HepG2 (cell line): ENCODE data around the gene MTX1. TPM values are rescaled to one million over a fixed set of nuclear protein-coding genes. Genes with fewer than 3 reads are reported as not detected.

ENCODE experiments used
- HOXA7 ChIP-seq: sonication (generic); formaldehyde crosslinking; IDR thresholded peaks from 2 replicates; pipeline ENCODE4 v1.8.1; 2022; ENCODE audit warnings: mild to moderate bottlenecking, missing genetic modification reagents, moderate library complexity
- MIER2 ChIP-seq: IDR thresholded peaks from 2 replicates; pipeline ENCODE4 v1.6.1; 2016; ENCODE audit warnings: missing biosample characterization, missing genetic modification reagents
- NFKB2 ChIP-seq: sonication (generic); formaldehyde crosslinking; IDR thresholded peaks from 2 replicates; pipeline ENCODE4 v1.4.0; 2020; ENCODE audit warnings: missing genetic modification reagents, borderline replicate concordance
- PHF21A ChIP-seq: sonication (generic); formaldehyde crosslinking; IDR thresholded peaks from 2 replicates; pipeline ENCODE4 v1.5.0; 2020; ENCODE audit warnings: mild to moderate bottlenecking, missing genetic modification reagents
- TBX3 ChIP-seq: fragments of 450-650 bp; IDR thresholded peaks from 2 replicates; pipeline ENCODE4 v1.6.1; 2017; ENCODE audit warnings: antibody characterized with exemption, mild to moderate bottlenecking, inconsistent platforms, borderline replicate concordance
- ZNF382 ChIP-seq: sonication (generic); formaldehyde crosslinking; IDR thresholded peaks from 2 replicates; pipeline ENCODE4 v1.5.0; 2020; ENCODE audit warnings: missing genetic modification reagents, mild to moderate bottlenecking, borderline replicate concordance
- ZNF530 ChIP-seq: sonication (generic); formaldehyde crosslinking; IDR thresholded peaks from 2 replicates; pipeline ENCODE4 v1.5.0; 2020; ENCODE audit warnings: low read depth, mild to moderate bottlenecking, missing genetic modification reagents
- ZNF672 ChIP-seq: sonication (generic); formaldehyde crosslinking; IDR thresholded peaks from 2 replicates; pipeline ENCODE4 v1.8.1; 2022; ENCODE audit warnings: missing genetic modification reagents
- polyA plus RNA-seq, 8 experiments: library from polyadenylated mRNA; depleted of rRNA in 3 of 8; stranded (reverse) in 7 of 8; unstranded in 1 of 8; fragments of >200 nt; fragmentation: Illumina TruSeq in 4 of 8; extraction: Trizol in 4 of 8; gene quantifications; 2 replicates each; pipeline versions ENCODE4 v1.2.1 to v1.2.3, GENCODE V29; 2011 to 2016; ENCODE audit warnings: low read depth in 4 of 8, missing spikeins in 1 of 8, mixed read lengths in 1 of 8; ENCODE audit not compliant: insufficient read depth in 1 of 8
- total RNA-seq, 5 experiments: library from RNA; depleted of rRNA; stranded (reverse); fragments of >200 nt; fragmentation: Illumina TruSeq; extraction: Trizol; gene quantifications; 2 replicates each; pipeline ENCODE4 v1.2.3, GENCODE V29; 2016; ENCODE audit warnings: low read depth in 1 of 5
- TF ChIP-seq, protein P1 (sequence below): sonication (generic); formaldehyde crosslinking; IDR thresholded peaks from 2 replicates; pipeline ENCODE4 v1.4.0; 2020; ENCODE audit warnings: low read depth, missing genetic modification reagents
- TF ChIP-seq, protein P2 (sequence below): sonication (generic); formaldehyde crosslinking; IDR thresholded peaks from 2 replicates; pipeline ENCODE4 v1.9.0; 2021; ENCODE audit warnings: missing genetic modification reagents, borderline replicate concordance
- TF ChIP-seq, protein P3 (sequence below): sonication (generic); formaldehyde crosslinking; IDR thresholded peaks from 2 replicates; pipeline ENCODE4 v1.8.0; 2022; ENCODE audit warnings: low read depth, missing genetic modification reagents
- TF ChIP-seq, protein P4 (sequence below): sonication (generic); formaldehyde crosslinking; IDR thresholded peaks from 2 replicates; pipeline ENCODE4 v1.4.0; 2020; ENCODE audit warnings: missing genetic modification reagents, borderline replicate concordance
- TF ChIP-seq, protein P5 (sequence below): sonication (generic); formaldehyde crosslinking; IDR thresholded peaks from 2 replicates; pipeline ENCODE4 v1.5.0; 2020; ENCODE audit warnings: missing genetic modification reagents, mild to moderate bottlenecking, borderline replicate concordance
- TF ChIP-seq, protein P6 (sequence below): sonication (generic); formaldehyde crosslinking; IDR thresholded peaks from 2 replicates; pipeline ENCODE4 v1.8.1; 2022; ENCODE audit warnings: mild to moderate bottlenecking, missing genetic modification reagents

MTX1 gene
- total and polyA plus RNA-seq, 2 of the 13 experiments (the other 11 are each of a cell fraction or from before 2014, with no cell fraction given): 64.5 to 72.6 TPM

DNA sequence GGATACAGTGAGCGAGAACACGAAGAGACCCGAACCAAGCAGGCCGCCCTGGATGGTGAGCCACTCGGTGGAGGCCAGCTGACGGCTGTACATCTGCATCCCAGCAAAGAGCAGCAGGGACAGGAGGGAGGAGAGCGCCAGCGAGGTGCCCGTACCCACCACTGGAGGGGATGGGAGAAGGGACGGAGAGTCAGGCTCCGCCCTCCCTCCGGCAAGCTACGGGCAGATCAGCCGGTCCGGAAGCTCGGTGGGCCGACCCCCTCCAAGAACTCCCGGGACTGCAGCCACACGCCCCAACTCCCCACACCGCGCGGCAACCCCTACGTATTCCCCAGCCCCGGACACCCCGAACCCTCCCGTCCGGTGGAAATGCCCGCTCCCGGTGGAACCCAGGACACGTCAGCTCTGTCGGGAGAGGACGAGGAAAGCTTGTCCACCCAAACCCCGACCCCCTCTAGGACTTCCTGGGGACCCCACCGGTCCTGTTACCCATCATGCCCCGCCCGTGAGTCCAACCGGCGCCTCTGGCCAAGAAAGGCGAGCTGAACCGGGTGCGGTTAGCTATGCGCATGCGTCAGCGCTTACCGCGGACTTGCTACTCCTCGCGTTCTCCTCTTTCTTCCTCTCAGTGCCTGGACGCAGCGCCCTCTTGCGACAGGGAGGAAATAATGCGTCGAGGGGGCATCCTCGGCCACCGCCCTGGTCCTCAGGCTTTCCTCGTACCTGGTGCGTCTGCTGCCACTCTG, 35.6 kb upstream of the MTX1 start, which contains the start of gene KRTCAP2 (continued):
- TF ChIP-seq, protein P1, sequence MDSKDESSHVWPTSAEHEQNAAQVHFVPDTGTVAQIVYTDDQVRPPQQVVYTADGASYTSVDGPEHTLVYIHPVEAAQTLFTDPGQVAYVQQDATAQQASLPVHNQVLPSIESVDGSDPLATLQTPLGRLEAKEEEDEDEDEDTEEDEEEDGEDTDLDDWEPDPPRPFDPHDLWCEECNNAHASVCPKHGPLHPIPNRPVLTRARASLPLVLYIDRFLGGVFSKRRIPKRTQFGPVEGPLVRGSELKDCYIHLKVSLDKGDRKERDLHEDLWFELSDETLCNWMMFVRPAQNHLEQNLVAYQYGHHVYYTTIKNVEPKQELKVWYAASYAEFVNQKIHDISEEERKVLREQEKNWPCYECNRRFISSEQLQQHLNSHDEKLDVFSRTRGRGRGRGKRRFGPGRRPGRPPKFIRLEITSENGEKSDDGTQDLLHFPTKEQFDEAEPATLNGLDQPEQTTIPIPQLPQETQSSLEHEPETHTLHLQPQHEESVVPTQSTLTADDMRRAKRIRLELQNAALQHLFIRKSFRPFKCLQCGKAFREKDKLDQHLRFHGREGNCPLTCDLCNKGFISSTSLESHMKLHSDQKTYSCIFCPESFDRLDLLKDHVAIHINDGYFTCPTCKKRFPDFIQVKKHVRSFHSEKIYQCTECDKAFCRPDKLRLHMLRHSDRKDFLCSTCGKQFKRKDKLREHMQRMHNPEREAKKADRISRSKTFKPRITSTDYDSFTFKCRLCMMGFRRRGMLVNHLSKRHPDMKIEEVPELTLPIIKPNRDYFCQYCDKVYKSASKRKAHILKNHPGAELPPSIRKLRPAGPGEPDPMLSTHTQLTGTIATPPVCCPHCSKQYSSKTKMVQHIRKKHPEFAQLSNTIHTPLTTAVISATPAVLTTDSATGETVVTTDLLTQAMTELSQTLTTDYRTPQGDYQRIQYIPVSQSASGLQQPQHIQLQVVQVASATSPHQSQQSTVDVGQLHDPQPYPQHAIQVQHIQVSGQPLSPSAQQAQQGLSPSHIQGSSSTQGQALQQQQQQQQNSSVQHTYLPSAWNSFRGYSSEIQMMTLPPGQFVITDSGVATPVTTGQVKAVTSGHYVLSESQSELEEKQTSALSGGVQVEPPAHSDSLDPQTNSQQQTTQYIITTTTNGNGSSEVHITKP (CRISPR knock-in tag): peak; percentile 58; the same call in 1 of the 2 replicates
- TF ChIP-seq PHF21A (no peak), TBX3 (no peak), HOXA7 (CRISPR knock-in tag) (no peak), MIER2 (CRISPR knock-in tag) (0 out of 2 replicates have a peak, but pooled peaks have one; percentile 14), ZNF672 (CRISPR knock-in tag) (no peak), ZNF382 (CRISPR knock-in tag) (no peak), ZNF530 (no peak), NFKB2 (peak; percentile 62; the same call in 1 of the 2 replicates)
- TF ChIP-seq, protein P2, sequence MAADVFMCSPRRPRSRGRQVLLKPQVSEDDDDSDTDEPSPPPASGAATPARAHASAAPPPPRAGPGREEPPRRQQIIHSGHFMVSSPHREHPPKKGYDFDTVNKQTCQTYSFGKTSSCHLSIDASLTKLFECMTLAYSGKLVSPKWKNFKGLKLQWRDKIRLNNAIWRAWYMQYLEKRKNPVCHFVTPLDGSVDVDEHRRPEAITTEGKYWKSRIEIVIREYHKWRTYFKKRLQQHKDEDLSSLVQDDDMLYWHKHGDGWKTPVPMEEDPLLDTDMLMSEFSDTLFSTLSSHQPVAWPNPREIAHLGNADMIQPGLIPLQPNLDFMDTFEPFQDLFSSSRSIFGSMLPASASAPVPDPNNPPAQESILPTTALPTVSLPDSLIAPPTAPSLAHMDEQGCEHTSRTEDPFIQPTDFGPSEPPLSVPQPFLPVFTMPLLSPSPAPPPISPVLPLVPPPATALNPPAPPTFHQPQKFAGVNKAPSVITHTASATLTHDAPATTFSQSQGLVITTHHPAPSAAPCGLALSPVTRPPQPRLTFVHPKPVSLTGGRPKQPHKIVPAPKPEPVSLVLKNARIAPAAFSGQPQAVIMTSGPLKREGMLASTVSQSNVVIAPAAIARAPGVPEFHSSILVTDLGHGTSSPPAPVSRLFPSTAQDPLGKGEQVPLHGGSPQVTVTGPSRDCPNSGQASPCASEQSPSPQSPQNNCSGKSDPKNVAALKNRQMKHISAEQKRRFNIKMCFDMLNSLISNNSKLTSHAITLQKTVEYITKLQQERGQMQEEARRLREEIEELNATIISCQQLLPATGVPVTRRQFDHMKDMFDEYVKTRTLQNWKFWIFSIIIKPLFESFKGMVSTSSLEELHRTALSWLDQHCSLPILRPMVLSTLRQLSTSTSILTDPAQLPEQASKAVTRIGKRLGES (CRISPR knock-in tag): no peak
- TF ChIP-seq, protein P3, sequence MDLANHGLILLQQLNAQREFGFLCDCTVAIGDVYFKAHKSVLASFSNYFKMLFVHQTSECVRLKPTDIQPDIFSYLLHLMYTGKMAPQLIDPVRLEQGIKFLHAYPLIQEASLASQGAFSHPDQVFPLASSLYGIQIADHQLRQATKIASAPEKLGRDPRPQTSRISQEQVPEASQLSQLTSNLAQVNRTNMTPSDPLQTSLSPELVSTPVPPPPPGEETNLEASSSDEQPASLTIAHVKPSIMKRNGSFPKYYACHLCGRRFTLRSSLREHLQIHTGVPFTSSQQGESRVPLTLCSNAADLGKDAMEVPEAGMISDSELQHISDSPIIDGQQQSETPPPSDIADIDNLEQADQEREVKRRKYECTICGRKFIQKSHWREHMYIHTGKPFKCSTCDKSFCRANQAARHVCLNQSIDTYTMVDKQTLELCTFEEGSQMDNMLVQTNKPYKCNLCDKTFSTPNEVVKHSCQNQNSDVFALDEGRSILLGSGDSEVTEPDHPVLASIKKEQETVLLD: peak; percentile 87
- TF ChIP-seq, protein P4, sequence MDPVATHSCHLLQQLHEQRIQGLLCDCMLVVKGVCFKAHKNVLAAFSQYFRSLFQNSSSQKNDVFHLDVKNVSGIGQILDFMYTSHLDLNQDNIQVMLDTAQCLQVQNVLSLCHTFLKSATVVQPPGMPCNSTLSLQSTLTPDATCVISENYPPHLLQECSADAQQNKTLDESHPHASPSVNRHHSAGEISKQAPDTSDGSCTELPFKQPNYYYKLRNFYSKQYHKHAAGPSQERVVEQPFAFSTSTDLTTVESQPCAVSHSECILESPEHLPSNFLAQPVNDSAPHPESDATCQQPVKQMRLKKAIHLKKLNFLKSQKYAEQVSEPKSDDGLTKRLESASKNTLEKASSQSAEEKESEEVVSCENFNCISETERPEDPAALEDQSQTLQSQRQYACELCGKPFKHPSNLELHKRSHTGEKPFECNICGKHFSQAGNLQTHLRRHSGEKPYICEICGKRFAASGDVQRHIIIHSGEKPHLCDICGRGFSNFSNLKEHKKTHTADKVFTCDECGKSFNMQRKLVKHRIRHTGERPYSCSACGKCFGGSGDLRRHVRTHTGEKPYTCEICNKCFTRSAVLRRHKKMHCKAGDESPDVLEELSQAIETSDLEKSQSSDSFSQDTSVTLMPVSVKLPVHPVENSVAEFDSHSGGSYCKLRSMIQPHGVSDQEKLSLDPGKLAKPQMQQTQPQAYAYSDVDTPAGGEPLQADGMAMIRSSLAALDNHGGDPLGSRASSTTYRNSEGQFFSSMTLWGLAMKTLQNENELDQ: no peak
- TF ChIP-seq, protein P5, sequence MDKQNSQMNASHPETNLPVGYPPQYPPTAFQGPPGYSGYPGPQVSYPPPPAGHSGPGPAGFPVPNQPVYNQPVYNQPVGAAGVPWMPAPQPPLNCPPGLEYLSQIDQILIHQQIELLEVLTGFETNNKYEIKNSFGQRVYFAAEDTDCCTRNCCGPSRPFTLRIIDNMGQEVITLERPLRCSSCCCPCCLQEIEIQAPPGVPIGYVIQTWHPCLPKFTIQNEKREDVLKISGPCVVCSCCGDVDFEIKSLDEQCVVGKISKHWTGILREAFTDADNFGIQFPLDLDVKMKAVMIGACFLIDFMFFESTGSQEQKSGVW (CRISPR knock-in tag): no peak
- TF ChIP-seq, protein P6, sequence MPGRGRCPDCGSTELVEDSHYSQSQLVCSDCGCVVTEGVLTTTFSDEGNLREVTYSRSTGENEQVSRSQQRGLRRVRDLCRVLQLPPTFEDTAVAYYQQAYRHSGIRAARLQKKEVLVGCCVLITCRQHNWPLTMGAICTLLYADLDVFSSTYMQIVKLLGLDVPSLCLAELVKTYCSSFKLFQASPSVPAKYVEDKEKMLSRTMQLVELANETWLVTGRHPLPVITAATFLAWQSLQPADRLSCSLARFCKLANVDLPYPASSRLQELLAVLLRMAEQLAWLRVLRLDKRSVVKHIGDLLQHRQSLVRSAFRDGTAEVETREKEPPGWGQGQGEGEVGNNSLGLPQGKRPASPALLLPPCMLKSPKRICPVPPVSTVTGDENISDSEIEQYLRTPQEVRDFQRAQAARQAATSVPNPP (CRISPR knock-in tag): no peak
